GM21526 (cell line): ENCODE measurements around the gene MAP4K4.

Experiments
- ATAC-seq: cut with Tn5 transposase; IDR thresholded peaks from one replicate; pipeline ENCODE4 v1.9.1; 2021; ENCODE audit warnings: moderate library complexity; ENCODE audit not compliant: unreplicated experiment, low FRiP score

Gene MAP4K4

DNA sequence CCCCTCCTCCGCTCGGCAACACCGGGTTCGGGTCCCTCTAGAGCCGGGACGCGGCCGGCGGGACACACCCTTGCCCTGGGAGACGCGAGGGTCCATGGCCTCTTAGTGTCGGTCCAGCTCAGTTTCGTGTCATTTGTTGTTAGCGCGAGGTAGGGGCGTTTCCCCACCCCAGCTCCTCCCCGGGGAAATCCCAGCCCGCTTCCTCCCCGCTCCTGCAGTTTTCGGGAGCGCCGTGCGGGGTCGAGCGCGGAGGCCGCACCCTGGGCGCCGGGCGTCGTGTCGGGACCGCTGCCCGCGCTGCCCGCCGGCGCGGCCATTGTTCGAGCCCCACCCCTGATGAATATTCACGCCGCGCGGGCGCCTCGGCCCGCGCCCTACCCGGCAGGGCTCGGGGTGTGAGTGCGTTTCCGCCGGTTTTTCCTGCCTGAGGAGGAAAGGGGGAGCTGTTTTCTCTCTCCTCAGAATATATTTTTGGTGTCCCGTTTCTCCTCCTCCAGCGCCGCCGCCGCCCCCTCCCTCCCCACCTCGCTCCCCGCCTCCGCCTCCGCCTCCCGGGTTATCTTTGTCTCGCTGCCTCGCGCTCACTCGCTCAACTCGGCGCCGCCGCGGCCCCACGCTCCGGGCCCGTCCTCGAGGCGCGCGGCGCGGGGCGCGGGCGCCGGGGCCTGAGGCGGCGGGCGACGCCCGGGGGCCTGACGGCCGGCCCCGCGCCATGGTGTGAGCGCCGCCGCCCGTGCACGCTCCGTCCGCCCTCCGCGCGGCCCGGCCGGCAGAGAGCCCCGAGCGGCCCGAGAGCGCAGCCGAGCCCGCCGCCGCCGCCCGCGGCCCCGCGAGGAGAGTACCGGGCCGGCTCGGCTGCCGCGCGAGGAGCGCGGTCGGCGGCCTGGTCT lies at the start of gene MAP4K4:
Gene MAP4K4, plus strand, starts transcription at position 584 of the 890 bp plus-strand sequence. CDS start 374 bp downstream, outside the sequence.
- peak; percentile 54 for ATAC-seq

DNA sequence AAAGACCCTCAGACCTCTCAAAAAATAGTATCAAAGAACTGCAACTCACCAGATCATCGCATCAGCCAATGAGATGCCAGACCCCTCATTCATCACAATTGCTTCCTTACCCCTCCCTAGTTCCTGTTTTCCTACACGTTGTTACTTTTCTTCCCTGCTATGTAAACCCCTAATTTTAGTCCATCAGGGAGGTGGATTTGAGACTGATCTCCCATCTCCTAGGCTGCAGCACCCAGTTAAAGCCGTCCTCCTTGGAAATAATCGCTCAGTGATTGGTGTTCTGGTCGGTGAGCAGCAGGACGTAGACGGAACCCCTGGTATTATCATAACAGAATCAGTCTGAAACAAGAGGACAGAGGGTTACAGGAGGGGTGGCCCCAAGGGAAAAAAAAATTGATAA lies 44.0 kb upstream of the MAP4K4 start:
- no peak for ATAC-seq

DNA sequence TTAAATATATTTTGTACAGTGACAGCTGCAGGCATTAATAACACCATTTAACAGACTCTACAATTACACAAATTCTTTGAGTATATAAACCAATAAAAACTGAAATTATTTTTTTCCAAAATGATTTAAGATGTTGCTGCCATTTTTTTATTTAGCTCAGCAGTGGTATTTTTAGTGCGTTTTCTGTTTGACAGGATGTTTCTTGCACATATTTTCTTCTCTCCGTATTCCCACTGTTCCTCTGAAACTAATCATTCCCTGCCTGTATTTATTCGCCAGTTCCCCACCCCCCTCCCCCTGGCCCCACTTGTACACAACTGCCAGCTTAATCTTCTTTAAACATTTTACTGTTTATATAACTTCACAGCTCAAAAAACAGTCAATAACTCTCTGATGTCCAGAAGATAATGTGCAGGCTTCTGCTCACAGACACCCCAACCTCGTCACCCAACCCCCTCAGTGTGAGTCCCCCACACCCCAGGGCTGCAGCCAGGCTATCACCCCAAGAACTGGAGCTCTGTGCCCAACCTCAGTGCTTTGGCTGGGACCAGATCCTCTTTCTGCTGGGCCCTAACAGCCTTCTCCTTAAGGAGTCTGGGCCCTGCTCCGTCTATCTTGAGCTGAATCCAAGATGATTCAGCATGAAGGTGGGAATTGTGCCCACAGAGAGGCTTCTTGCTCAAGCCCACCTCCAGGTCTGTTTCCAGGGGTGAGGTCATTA lies 41.6 kb upstream of the MAP4K4 start:
- ATAC-seq = no peak

DNA sequence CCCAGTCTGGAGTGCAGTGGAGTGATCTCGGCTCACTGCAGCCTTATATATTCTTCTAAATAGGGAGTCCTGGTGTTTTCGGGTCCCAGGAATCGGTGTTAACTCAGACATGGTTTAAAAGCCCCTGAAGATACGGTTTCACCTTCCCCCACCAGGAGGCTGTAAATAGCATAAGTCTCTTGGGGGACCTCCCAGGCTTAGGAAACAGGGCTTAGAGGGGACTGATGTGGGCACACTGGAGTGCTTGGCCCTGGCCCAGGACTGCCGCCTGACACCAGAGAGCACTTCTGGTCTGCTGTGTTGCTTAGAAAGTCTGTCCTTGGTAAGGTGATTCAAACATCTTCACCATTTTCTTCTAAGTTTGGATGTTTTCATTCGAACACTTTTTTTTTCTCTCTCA lies 39.7 kb upstream of the MAP4K4 start:
- ATAC-seq = no peak

DNA sequence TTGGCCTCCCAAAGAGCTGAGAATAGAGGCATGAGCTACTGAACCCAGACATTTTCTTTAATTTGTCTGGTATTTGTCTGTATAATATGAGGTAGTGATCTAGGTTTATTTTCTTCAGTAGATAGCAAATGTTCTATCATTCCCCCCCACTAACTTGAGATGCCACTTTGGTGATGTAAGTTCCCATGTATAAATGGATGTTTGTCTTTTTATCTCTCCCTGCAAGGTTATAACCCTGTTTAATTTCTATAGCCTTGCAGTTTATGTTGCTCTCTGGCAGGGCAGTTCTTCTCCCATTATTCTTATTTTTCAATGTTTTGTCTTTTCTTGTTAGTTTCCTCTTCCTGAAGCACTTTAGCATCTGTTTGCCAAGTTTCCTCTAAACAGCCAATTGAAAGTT lies 39.1 kb upstream of the MAP4K4 start:
- ATAC-seq = no peak

DNA sequence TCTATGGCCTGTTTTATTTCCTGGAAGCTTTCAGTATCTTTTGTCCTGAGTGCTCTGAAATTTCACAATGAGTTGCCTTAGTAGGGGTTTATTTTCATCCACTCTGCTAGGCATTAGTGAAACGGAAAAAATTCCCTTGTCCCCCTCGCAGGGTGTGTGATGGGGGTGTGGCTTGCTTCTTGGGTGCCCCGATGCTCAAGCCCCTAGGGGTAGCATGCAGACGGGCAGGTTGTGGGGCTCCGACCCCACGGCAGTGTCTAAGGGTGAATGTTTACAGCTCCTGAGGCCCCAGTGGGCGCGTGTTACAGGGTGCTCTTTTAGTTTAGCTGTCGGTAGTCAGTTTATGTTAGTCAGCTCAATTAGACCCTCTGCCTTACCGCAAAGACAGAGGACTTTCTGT lies 32.2 kb upstream of the MAP4K4 start:
- ATAC-seq = no peak

DNA sequence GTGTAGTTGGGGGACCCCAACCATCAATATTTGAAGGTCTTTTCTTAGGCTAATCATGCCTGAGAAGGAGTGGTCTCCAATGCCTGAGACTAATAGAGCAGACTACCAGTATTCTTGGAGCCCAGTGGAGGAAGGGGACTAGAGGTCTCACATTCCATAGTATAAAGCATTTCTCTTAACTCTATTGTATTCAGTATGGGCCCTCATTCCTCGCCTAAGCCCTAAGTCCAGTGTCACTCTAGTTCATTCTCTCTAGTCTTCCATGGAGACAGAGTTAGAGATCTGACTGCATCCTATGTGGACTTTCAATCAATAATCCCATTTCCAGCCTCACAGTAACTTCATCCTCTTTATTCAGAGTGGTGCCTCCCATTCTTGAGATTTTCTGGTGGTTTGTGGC lies 29.7 kb upstream of the MAP4K4 start:
- no peak for ATAC-seq

DNA sequence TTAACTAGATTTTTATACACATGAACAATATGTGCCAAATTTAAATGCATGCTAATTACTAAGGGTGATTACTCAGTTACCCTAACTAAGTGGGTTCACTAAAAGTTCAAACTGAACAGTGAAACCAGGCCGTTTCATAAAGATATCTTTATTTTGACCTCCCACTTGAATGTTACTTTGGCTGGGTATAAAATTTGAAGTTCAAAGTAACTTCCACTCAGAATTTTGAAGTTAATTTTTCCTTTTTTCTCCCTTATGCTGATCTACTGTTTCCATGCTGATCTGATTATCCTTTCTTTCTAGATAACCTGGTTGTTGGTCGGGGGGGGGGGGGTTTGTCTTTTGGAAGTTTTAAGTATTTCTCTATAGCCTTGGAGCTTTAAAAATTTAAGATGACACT lies 25.5 kb upstream of the MAP4K4 start:
- ATAC-seq = no peak

DNA sequence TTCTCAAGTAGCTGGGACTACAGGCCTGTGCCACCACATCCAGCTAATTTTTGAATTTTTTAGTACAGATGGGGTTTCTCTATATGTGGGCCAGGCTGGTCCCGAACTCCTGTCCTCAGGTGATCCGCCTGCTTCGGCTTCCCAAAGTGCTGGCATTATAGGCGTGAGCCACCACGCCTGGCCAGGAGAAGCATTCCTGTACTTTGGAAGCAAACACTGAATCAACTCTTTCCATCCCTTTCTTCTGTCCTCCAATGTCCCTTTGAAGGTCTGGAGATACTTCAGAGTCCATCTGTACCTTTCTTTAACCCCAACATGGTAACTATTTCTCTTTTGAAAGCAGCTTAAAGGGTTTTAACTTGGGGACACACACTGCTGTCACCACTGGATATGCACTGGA lies 23.6 kb upstream of the MAP4K4 start:
- no peak for ATAC-seq

DNA sequence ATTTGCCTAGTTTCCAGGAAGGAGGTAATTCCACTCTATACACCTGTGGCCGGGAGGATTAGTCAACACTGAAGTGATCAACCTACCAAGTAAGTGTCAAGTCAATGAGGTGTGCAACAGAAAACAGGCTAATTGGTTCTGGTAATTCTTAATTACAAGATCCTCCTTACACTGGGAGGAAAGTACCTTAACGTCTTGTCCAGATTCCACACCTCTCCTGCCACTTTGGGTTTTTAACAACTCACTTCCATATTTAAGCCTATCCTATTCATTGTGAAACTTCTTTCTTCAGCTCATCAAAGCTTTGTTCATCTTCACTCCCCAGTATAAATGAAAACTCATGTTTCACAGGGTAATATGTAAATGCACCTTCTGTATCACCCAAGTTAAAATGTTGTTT lies 22.0 kb upstream of the MAP4K4 start:
- no peak for ATAC-seq

DNA sequence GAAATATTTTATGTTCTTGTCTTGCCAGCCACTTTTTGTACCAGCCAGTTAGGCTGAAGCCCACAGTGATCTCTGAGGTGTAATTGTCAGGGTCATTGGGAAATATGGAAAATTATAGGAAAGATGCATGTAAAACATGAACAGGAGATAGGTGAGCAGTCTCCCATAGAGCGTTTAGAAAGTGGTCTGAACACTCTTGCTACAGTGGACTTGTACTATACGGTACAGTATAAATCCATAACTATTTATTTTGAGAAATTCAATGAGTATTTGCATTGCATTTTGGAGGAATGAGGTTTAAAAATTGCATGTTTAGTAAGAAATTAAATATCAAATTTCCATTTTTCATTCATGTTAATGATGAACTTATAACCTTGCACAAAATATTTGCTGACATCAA lies 20.8 kb upstream of the MAP4K4 start:
- no peak for ATAC-seq

DNA sequence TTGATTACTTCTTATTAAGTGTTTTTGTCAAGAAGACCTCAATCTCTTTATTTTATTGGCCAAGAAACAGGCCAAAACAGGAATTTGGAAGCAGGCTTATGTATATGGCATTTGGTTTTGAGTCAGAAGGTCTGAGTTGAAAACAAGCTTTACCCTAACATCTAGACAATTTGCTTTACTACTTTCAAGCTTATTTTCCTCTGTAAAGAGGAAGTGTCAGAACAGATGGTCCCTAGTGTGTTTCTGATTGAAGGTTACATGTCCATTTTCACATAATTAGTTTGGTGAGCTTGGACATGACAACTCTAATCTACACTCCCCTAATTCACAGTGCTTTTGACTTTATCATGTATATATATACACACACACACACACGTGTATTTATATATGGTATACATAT lies 19.8 kb upstream of the MAP4K4 start:
- no peak for ATAC-seq

DNA sequence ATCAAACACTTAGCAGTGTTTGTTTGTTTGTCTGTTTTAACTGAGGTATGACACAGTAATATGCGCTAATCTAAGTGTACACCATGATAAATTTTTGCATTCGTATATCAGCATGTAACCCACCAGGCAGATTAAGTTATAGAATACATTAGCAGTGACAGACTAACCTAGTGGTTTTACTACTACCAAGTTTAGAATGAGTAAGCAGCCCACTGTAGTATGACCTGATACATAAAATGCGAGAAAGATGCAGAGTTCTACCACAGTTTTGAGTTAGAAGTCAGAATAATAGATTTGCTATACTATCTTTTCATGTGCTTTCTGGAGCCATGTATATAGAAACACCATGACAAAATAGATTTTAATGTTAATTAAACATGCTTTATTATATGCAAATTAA lies 19.1 kb upstream of the MAP4K4 start:
- no peak for ATAC-seq

DNA sequence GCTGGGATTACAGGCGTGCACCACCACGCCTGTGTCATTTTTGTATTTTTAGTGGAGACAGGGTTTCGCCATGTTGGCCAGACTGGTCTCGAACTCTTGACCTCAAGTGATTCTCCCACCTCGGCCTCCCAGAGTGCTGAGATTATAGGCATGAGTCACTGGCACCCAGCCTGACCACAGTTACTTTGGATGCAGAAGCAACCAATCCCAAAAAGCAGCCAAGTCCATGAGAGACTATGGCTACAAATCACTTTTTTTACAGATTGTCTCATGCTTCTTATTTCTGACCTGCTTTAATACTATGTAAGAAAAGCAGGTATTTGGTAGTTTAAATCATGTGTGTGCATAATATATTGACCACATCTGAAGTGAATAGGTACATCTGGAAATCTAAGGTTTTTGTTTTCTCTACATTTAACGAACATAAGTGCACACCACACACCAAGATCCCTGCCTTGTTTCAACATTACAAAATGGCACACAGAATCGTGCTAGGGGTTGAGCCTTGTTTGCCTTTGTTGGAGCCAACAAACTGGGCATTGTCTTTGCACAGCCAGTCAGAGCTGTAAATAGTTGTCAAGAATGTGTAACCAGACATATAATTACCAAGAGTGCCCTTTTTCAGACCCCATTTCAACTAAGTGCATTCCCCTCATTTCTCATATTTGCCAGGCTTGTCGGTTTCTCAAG lies 18.3 kb upstream of the MAP4K4 start:
- no peak for ATAC-seq

DNA sequence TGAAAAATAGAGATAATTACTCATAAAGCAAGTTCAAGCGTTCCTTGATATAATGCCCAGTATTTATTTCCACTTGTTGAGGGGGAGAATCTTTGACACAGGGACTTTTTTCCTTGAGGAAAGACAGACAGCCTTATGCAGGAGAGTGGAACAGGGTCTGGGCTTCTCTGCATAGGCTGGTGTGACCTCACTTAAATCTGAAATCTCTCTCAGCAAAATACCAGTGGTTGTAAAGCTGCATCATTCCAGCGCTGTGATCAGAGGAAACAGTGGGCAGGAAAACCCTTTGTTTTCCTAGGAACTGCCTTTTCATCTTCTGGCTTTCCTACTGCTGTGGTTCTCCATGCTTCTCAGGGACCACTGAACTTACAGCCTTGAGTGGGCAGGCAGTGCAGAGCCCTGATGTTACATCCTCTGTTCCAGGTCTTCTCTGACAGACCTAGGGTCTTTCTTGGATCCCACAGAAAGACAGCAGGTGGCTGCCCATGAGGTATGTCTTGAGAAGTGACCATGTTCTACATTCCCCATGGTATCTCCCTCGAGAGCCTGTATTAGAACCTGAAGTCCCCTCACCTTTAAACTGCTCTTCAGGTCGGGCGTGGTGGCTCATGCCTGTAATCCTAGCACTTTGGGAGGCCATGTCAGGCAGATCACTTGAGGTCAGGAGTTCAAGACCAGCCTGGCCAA lies 17.6 kb upstream of the MAP4K4 start:
- ATAC-seq = no peak

DNA sequence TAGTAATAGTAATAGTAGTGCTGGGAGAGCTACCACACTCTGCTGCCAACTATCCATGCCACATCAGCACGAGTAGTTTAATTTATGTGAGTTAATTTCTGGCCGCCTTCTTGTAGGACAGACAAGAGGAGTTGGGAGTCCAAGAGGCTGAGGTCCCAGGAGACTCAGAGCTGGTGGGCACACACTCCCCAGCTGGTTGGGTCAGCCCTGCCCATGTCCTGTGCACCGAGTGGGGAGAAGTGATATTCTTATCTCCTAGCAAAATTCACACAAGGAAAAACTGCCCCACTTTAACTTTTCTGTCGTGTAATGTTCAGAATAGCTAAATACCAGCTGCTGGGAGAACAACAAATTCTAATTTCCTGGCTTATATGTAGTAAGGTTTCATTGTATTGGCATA lies 15.2 kb upstream of the MAP4K4 start:
- ATAC-seq = no peak

DNA sequence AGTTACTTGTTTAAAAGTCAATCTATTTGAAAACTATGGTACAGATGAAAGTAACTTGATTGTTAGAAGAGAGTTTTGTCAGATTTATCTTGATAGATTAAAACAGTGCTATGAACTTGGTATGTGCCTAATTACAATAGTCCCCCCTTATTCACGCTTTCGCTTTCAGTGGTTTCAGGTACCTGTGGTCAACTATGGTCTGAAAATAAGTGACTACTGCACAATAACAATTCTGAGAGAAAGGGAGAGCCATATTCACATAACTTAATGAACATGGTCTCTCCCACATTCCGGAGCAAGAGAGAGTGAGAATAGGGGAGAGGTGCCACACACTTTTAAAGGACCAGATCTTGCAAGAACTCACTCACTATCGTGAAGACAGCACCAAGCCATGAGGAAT lies 13.2 kb upstream of the MAP4K4 start:
- no peak for ATAC-seq

DNA sequence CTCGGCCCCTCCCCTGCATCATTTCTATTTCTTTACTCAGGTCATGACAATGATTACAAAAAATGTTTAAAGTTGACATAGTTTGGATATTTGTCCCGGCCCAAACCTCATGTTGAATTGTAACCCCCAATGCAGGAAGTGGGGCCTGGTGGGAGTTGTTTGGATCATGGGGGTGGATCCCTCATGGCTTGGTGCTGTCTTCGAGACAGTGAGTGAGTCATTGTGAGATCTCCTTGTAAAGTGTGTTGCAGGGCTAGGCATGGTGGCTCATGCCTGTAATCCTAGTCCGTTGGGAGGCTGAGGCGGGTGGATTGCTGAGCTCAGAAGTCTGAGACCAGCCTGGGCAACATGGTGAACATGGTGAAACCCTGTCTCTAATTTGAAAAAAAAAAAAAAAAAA lies 9.2 kb upstream of the MAP4K4 start:
- no peak for ATAC-seq

DNA sequence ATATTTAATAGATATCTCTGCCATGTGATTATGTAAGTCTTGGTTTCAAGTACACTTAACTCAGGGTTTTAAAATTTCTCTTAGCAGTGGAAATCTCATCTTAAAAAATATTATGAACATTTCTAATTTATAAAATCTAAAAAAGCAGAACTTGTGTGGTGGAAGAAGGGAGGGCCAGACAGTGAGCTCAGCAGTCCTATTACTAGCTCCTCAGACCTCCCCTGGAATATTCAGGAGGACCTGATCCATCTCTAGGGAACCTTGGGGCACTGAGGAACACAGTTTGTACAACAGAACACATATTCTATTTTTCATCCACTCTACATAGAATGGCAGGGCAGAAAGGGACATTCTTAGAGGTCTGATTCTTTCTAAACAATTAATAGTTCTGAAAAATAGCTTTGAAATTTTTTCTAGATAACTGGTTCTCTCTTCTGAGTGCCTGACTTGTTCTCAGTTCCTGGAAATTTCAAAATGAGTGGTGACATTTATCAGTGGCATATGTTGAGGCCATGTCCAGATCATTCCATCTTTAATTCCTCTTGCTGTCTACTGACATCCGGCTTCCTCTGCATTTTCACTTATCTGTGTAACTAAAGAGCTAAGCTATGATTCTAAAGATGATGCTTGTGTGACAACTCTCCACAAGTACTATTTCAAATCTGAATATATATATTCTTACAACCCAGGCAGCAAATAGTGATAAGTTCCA lies 8.2 kb upstream of the MAP4K4 start:
- ATAC-seq = no peak

DNA sequence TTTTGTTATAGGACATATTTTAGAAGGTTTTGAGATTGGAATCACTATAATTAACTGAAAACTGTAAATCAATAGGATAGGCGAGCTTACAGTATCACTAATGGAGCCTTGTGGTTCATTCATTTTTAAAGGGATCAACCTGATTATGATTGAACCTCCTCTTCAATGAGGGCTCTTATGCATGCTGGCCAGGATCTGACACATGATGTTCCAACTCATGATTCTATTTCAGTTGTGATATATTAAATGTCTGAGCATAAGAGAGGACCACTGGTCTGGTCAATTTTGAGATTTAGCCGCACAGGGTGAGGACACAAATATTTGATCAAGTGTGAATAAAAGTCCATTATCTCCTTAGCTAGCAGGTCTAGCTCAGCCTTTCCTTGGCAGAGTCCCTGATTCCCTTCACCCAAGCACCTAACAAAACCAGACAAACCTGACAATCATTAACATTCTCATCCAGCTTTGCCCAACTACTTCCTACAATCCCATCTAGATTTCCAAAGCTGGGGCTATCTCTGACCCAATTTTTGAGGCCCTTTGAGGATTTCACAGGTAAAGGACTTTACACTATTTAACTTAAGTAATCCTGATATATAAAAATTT lies 6.9 kb upstream of the MAP4K4 start:
- no peak for ATAC-seq
